Stomach (tissue), 4 donors: Measurements from ENCODE around the gene ATF7IP2.

Experiments
- CTCF ChIP-seq, 7 experiments: fragments of 450-650 bp in 4 of 7; fragments of 200-600 bp in 3 of 7; sonication (generic) in 3 of 7; IDR thresholded peaks; one replicate each; pipeline ENCODE4 v1.5.1; 2016 to 2019; ENCODE audit warnings: antibody characterized with exemption in 7 of 7, control low read depth in 2 of 7, mild to moderate bottlenecking in 1 of 7
- EP300 ChIP-seq: sonication (generic); formaldehyde crosslinking; IDR thresholded peaks from one replicate; pipeline ENCODE4 v1.6.1; 2017; ENCODE audit warnings: antibody characterized with exemption
- POLR2A ChIP-seq, 4 donors: fragments of 450-650 bp; IDR thresholded peaks; one replicate each; pipeline ENCODE4 v1.6.1; 2016; ENCODE audit warnings: antibody characterized with exemption in 4 of 4, control low read depth in 2 of 4, mild to moderate bottlenecking in 1 of 4, moderate library complexity in 1 of 4
- POLR2AphosphoS5 ChIP-seq, 3 donors: sonication (generic); formaldehyde crosslinking; IDR thresholded peaks; one replicate each; pipeline ENCODE4 v1.6.1; 2016; ENCODE audit warnings: antibody characterized with exemption in 3 of 3

GRCh38 chr16:10441726-10442125 is 55.9 kb downstream of the ATF7IP2 start:
- TF ChIP-seq CTCF (IDR thresholded peaks at IDR 0.05) (no peak), POLR2A (IDR thresholded peaks at IDR 0.05) (no peak), EP300 (no peak), POLR2AphosphoS5 (IDR thresholded peaks at IDR 0.05) (no peak)
